OCI-LY7 (cell line): ENCODE data around the gene SIN3B.

Experiments
- EZH2phosphoT487 ChIP-seq: fragments of 200-600 bp; sonication (generic); IDR thresholded peaks from 2 replicates; pipeline ENCODE4 v1.6.1; 2018; ENCODE audit warnings: low read depth, borderline replicate concordance, mild to moderate bottlenecking, mixed run types, antibody characterized with exemption, low read length, moderate library complexity, mixed read lengths
- TF ChIP-seq, protein P1 (sequence below): fragments of 200-600 bp; sonication (generic); conservative IDR thresholded peaks from 2 replicates; pipeline ENCODE4 v1.5.1; 2014; ENCODE audit warnings: mild to moderate bottlenecking, antibody characterized with exemption, low read length, moderate library complexity, mixed read lengths

DNA sequence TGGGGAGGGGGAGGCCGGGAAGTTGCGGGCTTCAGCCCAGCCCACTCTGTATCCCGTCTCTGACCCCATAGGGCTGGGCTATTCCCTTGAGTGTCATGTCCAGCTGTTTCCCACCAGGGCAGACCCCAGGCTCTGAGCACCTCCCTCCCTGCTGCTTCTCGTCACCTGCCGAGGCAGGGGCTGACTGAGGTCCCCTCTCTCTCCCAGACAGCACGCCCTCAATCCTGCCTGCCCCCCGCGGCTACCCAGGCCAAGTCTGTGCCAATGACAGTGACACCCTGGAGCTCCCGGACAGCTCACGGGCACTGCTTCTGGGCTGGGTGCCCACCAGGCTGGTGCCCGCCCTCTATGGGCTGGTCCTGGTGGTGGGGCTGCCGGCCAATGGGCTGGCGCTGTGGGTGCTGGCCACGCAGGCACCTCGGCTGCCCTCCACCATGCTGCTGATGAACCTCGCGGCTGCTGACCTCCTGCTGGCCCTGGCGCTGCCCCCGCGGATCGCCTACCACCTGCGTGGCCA, 60.2 kb downstream of the SIN3B start:
- TF ChIP-seq, protein P1, sequence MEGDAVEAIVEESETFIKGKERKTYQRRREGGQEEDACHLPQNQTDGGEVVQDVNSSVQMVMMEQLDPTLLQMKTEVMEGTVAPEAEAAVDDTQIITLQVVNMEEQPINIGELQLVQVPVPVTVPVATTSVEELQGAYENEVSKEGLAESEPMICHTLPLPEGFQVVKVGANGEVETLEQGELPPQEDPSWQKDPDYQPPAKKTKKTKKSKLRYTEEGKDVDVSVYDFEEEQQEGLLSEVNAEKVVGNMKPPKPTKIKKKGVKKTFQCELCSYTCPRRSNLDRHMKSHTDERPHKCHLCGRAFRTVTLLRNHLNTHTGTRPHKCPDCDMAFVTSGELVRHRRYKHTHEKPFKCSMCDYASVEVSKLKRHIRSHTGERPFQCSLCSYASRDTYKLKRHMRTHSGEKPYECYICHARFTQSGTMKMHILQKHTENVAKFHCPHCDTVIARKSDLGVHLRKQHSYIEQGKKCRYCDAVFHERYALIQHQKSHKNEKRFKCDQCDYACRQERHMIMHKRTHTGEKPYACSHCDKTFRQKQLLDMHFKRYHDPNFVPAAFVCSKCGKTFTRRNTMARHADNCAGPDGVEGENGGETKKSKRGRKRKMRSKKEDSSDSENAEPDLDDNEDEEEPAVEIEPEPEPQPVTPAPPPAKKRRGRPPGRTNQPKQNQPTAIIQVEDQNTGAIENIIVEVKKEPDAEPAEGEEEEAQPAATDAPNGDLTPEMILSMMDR = no peak
- TF ChIP-seq EZH2phosphoT487 = no peak
